ENCODE results near the gene A4GALT. TPM values are rescaled to one million over a fixed set of nuclear protein-coding genes. Genes with fewer than 3 reads are reported as not detected.

The A4GALT gene
- total RNA-seq, 1 experiment from 2014 or later = 3.4 TPM

DNA sequence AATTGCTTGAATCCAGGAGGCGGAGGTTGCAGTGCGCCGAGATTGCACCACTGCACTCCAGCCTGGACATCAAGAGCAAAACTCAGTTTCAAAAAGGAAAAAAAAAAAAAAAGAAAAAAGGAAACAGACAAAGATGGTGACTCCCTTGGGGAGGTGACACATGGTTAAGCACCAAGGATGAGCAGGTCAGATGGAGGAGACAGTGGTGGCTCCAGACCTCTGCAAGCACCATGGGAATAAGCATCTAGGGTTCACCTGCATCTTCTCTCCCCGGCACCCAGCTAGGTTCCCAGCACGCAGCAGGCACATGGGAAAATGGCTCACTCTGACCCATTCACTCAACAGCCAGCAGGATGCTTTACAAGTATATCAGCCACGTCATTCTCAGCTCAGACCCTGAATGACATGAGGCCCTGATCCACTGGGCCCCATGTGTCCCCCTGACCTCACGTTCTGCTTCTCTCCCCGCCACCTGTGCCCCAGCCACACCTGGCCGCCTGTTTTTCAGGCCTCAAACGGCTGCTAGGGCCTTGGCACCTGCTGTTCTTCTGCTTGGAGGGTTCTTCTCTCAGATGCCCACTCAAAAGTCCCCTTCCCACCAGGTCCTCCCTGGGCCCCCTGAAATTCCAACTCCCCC is 24.2 kb downstream of the A4GALT start:
- peaks cover 21 to 29% of the 10 kb centered on the region in 2 experiments for H3K4me1 Mint-ChIP-seq
- no CpG with 5 or more reads among the region's 10 CpGs for WGBS (ENCODE audit: extremely low coverage, insufficient read length, low lambda C conversion rate)
- no peaks in the 10 kb centered on the region for H3K27me3 Mint-ChIP-seq (ENCODE audit: low read depth)

More for the DNA sequence above, 24.2 kb downstream of the A4GALT start:
- no peak overlapping the region for H2AFZ ChIP-seq (ENCODE audit: low read length)
- H4K8ac ChIP-seq (replicated peaks; ENCODE audit: insufficient read length, low read depth, low read length) = no peak overlapping the region
- H3K4me1 ChIP-seq (ENCODE audit: insufficient read depth, low read length) = peaks cover 2% of the 10 kb centered on the region; the same call in 1 of the 2 replicates
- H2BK12ac ChIP-seq (ENCODE audit: insufficient read length, low read depth, low read length) = no peak overlapping the region
- H3K9ac ChIP-seq (ENCODE audit: extremely low read depth, insufficient read length, low read length) = no peak overlapping the region
- H4K91ac ChIP-seq (ENCODE audit: insufficient read length, low read depth, low read length) = no peak overlapping the region
- no peak overlapping the region for H3K56ac ChIP-seq (ENCODE audit: insufficient read length, low read depth, low read length)
- H4K20me1 ChIP-seq (ENCODE audit: control insufficient read depth, insufficient read depth, insufficient read length) = no peaks in the 10 kb centered on the region
- no peaks in the 10 kb centered on the region for H3K23me2 ChIP-seq (ENCODE audit: insufficient read length, low read depth, low read length, poor library complexity, severe bottlenecking)
- no peak overlapping the region for H4K5ac ChIP-seq (ENCODE audit: insufficient read length, low read depth, low read length)
- no peaks in the 10 kb centered on the region for H3K79me2 ChIP-seq (ENCODE audit: insufficient read depth, low read length)
- H3K79me1 ChIP-seq (ENCODE audit: insufficient read depth, low read depth, low read length, poor library complexity, severe bottlenecking) = no peaks in the 10 kb centered on the region
- H3K9me3 ChIP-seq (ENCODE audit: control insufficient read depth, low read depth, low read length) = no peaks in the 10 kb centered on the region
- no peak overlapping the region for H2BK120ac ChIP-seq (ENCODE audit: low read depth, low read length, poor library complexity, severe bottlenecking)
- no peak overlapping the region for H2BK5ac ChIP-seq (ENCODE audit: insufficient read length, low read length)
- no peak overlapping the region for H2BK20ac ChIP-seq (ENCODE audit: low read depth, low read length, poor library complexity, severe bottlenecking)
- no peak overlapping the region for H3K27ac ChIP-seq (ENCODE audit: insufficient read length, low read depth, low read length)
- no peak for DNase-seq
- no peak overlapping the region for H3K27ac Mint-ChIP-seq
- H3K4me2 ChIP-seq (ENCODE audit: insufficient read depth, insufficient read length, low read length) = no peak overlapping the region
- H2AK5ac ChIP-seq (ENCODE audit: insufficient read length, low read length) = no peak overlapping the region
- TF ChIP-seq, protein P1, sequence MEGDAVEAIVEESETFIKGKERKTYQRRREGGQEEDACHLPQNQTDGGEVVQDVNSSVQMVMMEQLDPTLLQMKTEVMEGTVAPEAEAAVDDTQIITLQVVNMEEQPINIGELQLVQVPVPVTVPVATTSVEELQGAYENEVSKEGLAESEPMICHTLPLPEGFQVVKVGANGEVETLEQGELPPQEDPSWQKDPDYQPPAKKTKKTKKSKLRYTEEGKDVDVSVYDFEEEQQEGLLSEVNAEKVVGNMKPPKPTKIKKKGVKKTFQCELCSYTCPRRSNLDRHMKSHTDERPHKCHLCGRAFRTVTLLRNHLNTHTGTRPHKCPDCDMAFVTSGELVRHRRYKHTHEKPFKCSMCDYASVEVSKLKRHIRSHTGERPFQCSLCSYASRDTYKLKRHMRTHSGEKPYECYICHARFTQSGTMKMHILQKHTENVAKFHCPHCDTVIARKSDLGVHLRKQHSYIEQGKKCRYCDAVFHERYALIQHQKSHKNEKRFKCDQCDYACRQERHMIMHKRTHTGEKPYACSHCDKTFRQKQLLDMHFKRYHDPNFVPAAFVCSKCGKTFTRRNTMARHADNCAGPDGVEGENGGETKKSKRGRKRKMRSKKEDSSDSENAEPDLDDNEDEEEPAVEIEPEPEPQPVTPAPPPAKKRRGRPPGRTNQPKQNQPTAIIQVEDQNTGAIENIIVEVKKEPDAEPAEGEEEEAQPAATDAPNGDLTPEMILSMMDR (conservative IDR thresholded peaks at IDR 0.05) = no peak
- no peaks in the 10 kb centered on the region for H3K36me3 Mint-ChIP-seq (ENCODE audit: insufficient read depth in 1 of 3, low read depth in 3 of 3)
- H3K18ac ChIP-seq (ENCODE audit: insufficient read length, low read depth, low read length) = no peak overlapping the region
- H3K27me3 ChIP-seq (ENCODE audit: insufficient read depth, low read length) = no peaks in the 10 kb centered on the region; the same call in 1 of the 2 replicates
- no peak overlapping the region for H3K14ac ChIP-seq (ENCODE audit: insufficient read depth, low read length)
- H3K4me3 Mint-ChIP-seq = no peak overlapping the region; a peak in 1 of 5 replicates
- H3K23ac ChIP-seq (ENCODE audit: insufficient read length, low read depth, low read length) = no peak overlapping the region
- H2BK15ac ChIP-seq (ENCODE audit: low read depth, low read length) = no peak overlapping the region
- no peak overlapping the region for H3K4ac ChIP-seq (ENCODE audit: low read depth, low read length)
- no peak overlapping the region for H3T11ph ChIP-seq (ENCODE audit: low read length)
- H3K9me3 Mint-ChIP-seq = no peaks in the 10 kb centered on the region
